ENCODE results near the gene LRRC3. TPM values are rescaled to one million over a fixed set of nuclear protein-coding genes. Genes with fewer than 3 reads are reported as not detected.

LRRC3 gene
- total and polyA plus RNA-seq, 4 donors: 3.0 to 14.2 (median 7.5) TPM

DNA sequence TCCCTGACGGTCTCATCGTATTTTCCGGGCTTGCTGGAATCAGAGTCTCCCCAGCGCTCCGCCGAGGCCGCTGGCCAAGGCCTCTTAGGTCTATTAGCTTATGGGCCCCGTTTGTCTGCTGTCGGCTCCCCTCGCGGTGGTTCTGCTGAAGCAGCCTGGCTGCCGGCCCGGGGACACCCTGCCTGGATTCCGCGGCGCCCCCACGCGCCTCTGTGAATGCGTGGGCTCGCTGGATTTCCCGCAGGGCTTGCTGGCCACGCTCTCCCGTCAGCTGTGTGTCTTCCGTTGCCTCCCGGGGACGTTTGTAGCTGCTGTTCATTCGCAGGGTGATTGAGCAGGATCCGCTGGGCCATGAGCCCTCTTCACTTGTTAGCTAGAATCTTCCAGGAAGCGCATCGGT, 8.4 kb downstream of the LRRC3 start:
- TF ChIP-seq, protein P1, sequence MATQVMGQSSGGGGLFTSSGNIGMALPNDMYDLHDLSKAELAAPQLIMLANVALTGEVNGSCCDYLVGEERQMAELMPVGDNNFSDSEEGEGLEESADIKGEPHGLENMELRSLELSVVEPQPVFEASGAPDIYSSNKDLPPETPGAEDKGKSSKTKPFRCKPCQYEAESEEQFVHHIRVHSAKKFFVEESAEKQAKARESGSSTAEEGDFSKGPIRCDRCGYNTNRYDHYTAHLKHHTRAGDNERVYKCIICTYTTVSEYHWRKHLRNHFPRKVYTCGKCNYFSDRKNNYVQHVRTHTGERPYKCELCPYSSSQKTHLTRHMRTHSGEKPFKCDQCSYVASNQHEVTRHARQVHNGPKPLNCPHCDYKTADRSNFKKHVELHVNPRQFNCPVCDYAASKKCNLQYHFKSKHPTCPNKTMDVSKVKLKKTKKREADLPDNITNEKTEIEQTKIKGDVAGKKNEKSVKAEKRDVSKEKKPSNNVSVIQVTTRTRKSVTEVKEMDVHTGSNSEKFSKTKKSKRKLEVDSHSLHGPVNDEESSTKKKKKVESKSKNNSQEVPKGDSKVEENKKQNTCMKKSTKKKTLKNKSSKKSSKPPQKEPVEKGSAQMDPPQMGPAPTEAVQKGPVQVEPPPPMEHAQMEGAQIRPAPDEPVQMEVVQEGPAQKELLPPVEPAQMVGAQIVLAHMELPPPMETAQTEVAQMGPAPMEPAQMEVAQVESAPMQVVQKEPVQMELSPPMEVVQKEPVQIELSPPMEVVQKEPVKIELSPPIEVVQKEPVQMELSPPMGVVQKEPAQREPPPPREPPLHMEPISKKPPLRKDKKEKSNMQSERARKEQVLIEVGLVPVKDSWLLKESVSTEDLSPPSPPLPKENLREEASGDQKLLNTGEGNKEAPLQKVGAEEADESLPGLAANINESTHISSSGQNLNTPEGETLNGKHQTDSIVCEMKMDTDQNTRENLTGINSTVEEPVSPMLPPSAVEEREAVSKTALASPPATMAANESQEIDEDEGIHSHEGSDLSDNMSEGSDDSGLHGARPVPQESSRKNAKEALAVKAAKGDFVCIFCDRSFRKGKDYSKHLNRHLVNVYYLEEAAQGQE (IDR thresholded peaks at IDR 0.05): no peak
- no peak for TF ChIP-seq FOXA1 (IDR thresholded peaks at IDR 0.05)
- TF ChIP-seq, protein P2, sequence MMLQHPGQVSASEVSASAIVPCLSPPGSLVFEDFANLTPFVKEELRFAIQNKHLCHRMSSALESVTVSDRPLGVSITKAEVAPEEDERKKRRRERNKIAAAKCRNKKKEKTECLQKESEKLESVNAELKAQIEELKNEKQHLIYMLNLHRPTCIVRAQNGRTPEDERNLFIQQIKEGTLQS (IDR thresholded peaks at IDR 0.05): no peak
- no peak for TF ChIP-seq YY1 (IDR thresholded peaks at IDR 0.05)
- TF ChIP-seq, protein P3, sequence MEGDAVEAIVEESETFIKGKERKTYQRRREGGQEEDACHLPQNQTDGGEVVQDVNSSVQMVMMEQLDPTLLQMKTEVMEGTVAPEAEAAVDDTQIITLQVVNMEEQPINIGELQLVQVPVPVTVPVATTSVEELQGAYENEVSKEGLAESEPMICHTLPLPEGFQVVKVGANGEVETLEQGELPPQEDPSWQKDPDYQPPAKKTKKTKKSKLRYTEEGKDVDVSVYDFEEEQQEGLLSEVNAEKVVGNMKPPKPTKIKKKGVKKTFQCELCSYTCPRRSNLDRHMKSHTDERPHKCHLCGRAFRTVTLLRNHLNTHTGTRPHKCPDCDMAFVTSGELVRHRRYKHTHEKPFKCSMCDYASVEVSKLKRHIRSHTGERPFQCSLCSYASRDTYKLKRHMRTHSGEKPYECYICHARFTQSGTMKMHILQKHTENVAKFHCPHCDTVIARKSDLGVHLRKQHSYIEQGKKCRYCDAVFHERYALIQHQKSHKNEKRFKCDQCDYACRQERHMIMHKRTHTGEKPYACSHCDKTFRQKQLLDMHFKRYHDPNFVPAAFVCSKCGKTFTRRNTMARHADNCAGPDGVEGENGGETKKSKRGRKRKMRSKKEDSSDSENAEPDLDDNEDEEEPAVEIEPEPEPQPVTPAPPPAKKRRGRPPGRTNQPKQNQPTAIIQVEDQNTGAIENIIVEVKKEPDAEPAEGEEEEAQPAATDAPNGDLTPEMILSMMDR (IDR thresholded peaks at IDR 0.05; ENCODE audit: low read depth, low read length, missing input control): no peak
- no peak for TF ChIP-seq HNF4A (conservative IDR thresholded peaks at IDR 0.05)
- TF ChIP-seq RAD21 (IDR thresholded peaks at IDR 0.05): no peak
- no peak for TF ChIP-seq NR2F2 (IDR thresholded peaks at IDR 0.05)
- no peak for TF ChIP-seq EGR1 (IDR thresholded peaks at IDR 0.05; ENCODE audit: low read depth in 2 of 2)
- no peak for TF ChIP-seq SP1 (IDR thresholded peaks at IDR 0.05)
- TF ChIP-seq FOXA2 (IDR thresholded peaks at IDR 0.05): no peak
- TF ChIP-seq, protein P4, sequence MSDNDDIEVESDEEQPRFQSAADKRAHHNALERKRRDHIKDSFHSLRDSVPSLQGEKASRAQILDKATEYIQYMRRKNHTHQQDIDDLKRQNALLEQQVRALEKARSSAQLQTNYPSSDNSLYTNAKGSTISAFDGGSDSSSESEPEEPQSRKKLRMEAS (IDR thresholded peaks at IDR 0.05): no peak
- no peak for TF ChIP-seq JUND (IDR thresholded peaks at IDR 0.05)
- H3K4me3 ChIP-seq (ENCODE audit: low read depth in 1 of 3, low read length in 3 of 3): no peak overlapping the region

DNA sequence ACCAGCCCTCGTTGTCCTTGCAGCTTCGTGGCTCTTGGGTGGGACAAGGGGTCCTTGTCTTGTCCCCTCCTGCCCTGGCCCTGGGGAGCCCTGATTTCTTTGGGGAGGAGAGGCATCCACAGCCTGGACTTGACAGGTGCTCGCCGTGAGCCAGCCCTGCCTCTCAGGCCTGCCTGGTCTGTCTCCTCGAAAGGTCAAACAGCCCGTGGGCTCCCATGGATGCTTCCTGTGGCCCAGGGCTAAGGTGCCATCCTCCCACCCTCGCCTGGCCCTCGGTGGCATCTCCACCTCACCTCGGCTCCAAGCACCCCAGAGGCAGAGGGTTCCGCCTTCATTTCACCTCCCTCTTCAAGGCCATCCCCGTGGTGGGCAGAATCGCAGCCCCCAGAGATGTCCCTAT, 9.0 kb downstream of the LRRC3 start:
- no peaks in the 10 kb centered on the region for H3K9me3 ChIP-seq (ENCODE audit: control insufficient read depth in 4 of 4, low read length in 3 of 4)
- DNase-seq (ENCODE audit: low spot score): no peak
- WGBS: 94% methylated on average over 12 of the region's 12 CpGs
- TF ChIP-seq, protein P5, sequence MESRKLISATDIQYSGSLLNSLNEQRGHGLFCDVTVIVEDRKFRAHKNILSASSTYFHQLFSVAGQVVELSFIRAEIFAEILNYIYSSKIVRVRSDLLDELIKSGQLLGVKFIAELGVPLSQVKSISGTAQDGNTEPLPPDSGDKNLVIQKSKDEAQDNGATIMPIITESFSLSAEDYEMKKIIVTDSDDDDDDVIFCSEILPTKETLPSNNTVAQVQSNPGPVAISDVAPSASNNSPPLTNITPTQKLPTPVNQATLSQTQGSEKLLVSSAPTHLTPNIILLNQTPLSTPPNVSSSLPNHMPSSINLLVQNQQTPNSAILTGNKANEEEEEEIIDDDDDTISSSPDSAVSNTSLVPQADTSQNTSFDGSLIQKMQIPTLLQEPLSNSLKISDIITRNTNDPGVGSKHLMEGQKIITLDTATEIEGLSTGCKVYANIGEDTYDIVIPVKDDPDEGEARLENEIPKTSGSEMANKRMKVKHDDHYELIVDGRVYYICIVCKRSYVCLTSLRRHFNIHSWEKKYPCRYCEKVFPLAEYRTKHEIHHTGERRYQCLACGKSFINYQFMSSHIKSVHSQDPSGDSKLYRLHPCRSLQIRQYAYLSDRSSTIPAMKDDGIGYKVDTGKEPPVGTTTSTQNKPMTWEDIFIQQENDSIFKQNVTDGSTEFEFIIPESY (IDR thresholded peaks at IDR 0.05): no peak
- no peak for TF ChIP-seq SP1 (IDR thresholded peaks at IDR 0.05)
- TF ChIP-seq FOXA2 (IDR thresholded peaks at IDR 0.05): no peak
- TF ChIP-seq, protein P3 (IDR thresholded peaks at IDR 0.05; ENCODE audit: low read depth, low read length, missing input control): no peak
- no peak for TF ChIP-seq YY1 (IDR thresholded peaks at IDR 0.05)
- TF ChIP-seq RXRA (IDR thresholded peaks at IDR 0.05): no peak
- no peak for TF ChIP-seq EGR1 (IDR thresholded peaks at IDR 0.05; ENCODE audit: low read depth in 2 of 2)
- TF ChIP-seq FOXA1 (IDR thresholded peaks at IDR 0.05): no peak
- TF ChIP-seq, protein P1 (IDR thresholded peaks at IDR 0.05): no peak
- no peak for TF ChIP-seq RAD21 (IDR thresholded peaks at IDR 0.05)
- TF ChIP-seq, protein P2 (IDR thresholded peaks at IDR 0.05): no peak
- TF ChIP-seq NR2F2 (IDR thresholded peaks at IDR 0.05): no peak
- no peak for TF ChIP-seq GABPA (IDR thresholded peaks at IDR 0.05 in 1 of 2, conservative IDR thresholded peaks at IDR 0.05 in 1 of 2)
- TF ChIP-seq JUND (IDR thresholded peaks at IDR 0.05): no peak

More for the DNA sequence above, 8.4 kb downstream of the LRRC3 start:
- peaks cover 0 to 4% (median 0%) of the 10 kb centered on the region in 4 donors for H3K36me3 ChIP-seq (ENCODE audit: control insufficient read depth in 4 of 4, insufficient read depth in 3 of 4, low read depth in 1 of 4, low read length in 3 of 4)
- no peak for DNase-seq (ENCODE audit: low spot score)
- peaks cover 15 to 50% (median 36%) of the 10 kb centered on the region in 4 donors for H3K4me1 ChIP-seq (ENCODE audit: control insufficient read depth in 4 of 4, insufficient read depth in 4 of 4, low read length in 3 of 4)
- H3K27me3 ChIP-seq (ENCODE audit: control insufficient read depth in 4 of 4, insufficient read depth in 4 of 4, low read length in 3 of 4): no peaks in the 10 kb centered on the region
- WGBS: 83% methylated on average over 30 of the region's 30 CpGs
- no peaks in the 10 kb centered on the region for H3K9me3 ChIP-seq (ENCODE audit: control insufficient read depth in 4 of 4, low read length in 3 of 4)
- H3K27ac ChIP-seq (ENCODE audit: low read depth in 1 of 2, low read length in 2 of 2): no peak overlapping the region
- H3K9ac ChIP-seq (ENCODE audit: low read depth in 1 of 2, low read length in 2 of 2): no peak overlapping the region

More for the DNA sequence above, 9.0 kb downstream of the LRRC3 start:
- Histone ChIP-seq H3K4me3 (ENCODE audit: low read depth in 1 of 3, low read length in 3 of 3) (no peak overlapping the region), H3K27ac (ENCODE audit: low read depth in 1 of 2, low read length in 2 of 2) (no peak overlapping the region), H3K36me3 (ENCODE audit: control insufficient read depth in 4 of 4, insufficient read depth in 3 of 4, low read depth in 1 of 4, low read length in 3 of 4) (peaks cover 0 to 4% (median 0%) of the 10 kb centered on the region in 4 donors), H3K9ac (ENCODE audit: low read depth in 1 of 2, low read length in 2 of 2) (no peak overlapping the region), H3K4me1 (ENCODE audit: control insufficient read depth in 4 of 4, insufficient read depth in 4 of 4, low read length in 3 of 4) (peaks cover 13 to 43% (median 30%) of the 10 kb centered on the region in 4 donors), H3K27me3 (ENCODE audit: control insufficient read depth in 4 of 4, insufficient read depth in 4 of 4, low read length in 3 of 4) (no peaks in the 10 kb centered on the region)
